ENCODE measurements around the gene DLGAP1. TPM values are rescaled to one million over a fixed set of nuclear protein-coding genes. Genes with fewer than 3 reads are reported as not detected.

Gene DLGAP1
- total RNA-seq, 4 donors from 2014 or later, result 0.13 to 6.2 (median 0.53) TPM

DNA sequence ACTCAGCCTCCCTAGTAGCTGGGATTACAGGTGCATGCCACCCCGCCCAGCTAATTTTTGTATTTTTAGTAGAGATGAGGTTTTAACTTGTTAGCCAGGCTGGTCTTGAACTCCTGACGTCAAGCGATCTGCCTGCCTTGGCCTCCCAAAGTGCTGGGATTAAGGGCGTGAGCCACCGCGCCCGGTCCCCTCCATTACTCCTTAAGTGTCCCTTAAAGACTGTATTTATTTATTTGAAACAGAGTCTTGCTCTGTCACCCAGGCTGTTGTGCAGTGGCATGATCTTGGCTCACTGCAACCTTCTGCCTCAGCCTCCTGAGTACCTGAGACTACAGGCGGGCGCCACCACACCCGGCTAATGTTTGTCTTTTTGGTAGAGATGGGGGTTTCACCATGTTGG lies 856.5 kb downstream of the DLGAP1 start:
- H3K4me1 ChIP-seq, result peaks cover 36 to 38% of the 10 kb centered on the region in 2 donors
- DNase-seq (no peak), ATAC-seq (no peak)
- TF ChIP-seq POLR2A (IDR thresholded peaks at IDR 0.05) (no peak), CTCF (IDR thresholded peaks at IDR 0.05 in 4 of 5, conservative IDR thresholded peaks at IDR 0.05 in 1 of 5) (no peak)
- intact Hi-C loops (cut with DNase I; ENCODE audit: low total_unique reads) (loop anchor here (5.0 kb wide), 1 partner anchor 336 kb away; the partner anchor contains the start of gene MYL12B), in situ Hi-C loops (cut with MboI; ENCODE audit: low sequenced_read_pairs in 4 of 4) (loop anchor here (5.0 to 10.0 kb wide), 4 partner anchors 69 to 314 kb away; partner anchors contain the start of gene TGIF1 (in 3 of the 4))
- H3K27me3 ChIP-seq, result peaks cover 0 to 10% (median 0%) of the 10 kb centered on the region in 3 donors
- H3K36me3 ChIP-seq, result no peaks in the 10 kb centered on the region
- no peak overlapping the region for H3K27ac ChIP-seq
- no peaks in the 10 kb centered on the region for H3K9me3 ChIP-seq
- no peak overlapping the region for H3K4me3 ChIP-seq

GRCh38 chr18:3597409-3598357 lies 857.4 kb downstream of the DLGAP1 start:
- no peak overlapping the region for H3K4me3 ChIP-seq
- ATAC-seq (no peak), DNase-seq (no peak)
- in situ Hi-C loops (cut with MboI; ENCODE audit: low sequenced_read_pairs in 4 of 4) (loop anchor here (5.0 to 10.0 kb wide), 4 partner anchors 70 to 313 kb away; partner anchors contain the start of gene TGIF1 (in 3 of the 4)), intact Hi-C loops (cut with DNase I; ENCODE audit: low total_unique reads) (loop anchor here (5.0 kb wide), 1 partner anchor 335 kb away; the partner anchor contains the start of gene MYL12B)
- H3K36me3 ChIP-seq, result no peaks in the 10 kb centered on the region
- H3K4me1 ChIP-seq, result peaks cover 36 to 44% of the 10 kb centered on the region in 2 donors
- TF ChIP-seq POLR2A (IDR thresholded peaks at IDR 0.05) (no peak), CTCF (IDR thresholded peaks at IDR 0.05 in 4 of 5, conservative IDR thresholded peaks at IDR 0.05 in 1 of 5) (no peak)
- peak overlapping the region; percentile 86 to 95 (median 91) for H3K27ac ChIP-seq
- H3K27me3 ChIP-seq, result peaks cover 0 to 1% (median 0%) of the 10 kb centered on the region in 3 donors
- H3K9me3 ChIP-seq, result no peaks in the 10 kb centered on the region

DNA sequence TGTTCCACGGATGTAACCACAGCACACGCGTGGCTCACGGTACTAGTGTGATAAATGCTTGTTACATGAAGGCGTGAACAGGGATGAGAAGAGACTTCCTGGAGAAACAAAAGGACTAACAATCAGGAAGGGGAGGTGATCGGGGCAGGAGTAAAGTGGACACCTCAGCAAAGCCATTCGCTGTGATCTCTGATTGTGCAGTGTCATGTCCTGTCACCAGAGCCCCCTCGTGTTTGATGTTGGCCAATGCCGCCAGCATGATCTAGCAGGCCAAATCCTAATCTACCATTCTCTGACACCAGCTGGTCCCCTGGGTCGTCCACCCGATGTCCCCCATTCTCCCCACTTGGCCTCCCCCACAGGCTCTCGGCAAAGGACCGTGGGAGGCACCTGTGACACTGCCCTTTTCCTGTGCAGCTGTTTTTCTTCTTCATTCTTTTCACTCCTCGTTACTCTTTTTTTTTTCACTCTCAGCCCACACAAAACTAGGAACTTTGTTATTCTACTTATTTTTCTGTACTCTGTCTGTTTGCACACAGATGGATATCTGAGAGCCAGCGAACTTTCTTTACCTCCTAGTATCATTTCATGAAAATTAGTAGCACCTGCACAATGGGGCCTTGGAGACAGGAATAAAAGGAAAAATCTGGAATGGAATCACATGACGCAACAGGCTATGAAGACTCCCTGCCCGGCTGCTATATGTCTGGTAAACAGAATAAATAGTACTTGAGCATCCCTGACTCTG lies 858.3 kb downstream of the DLGAP1 start:
- Histone ChIP-seq H3K4me1 (peaks cover 35 to 44% of the 10 kb centered on the region in 2 donors), H3K36me3 (no peaks in the 10 kb centered on the region), H3K27me3 (no peaks in the 10 kb centered on the region), H3K27ac (peak overlapping the region; percentile 86 to 95 (median 91)), H3K4me3 (peak overlapping the region in 2 of 4 donors; percentile 19 to 24), H3K9me3 (no peaks in the 10 kb centered on the region)
- peak in 1 of 2 donors; percentile 19 for ATAC-seq
- intact Hi-C loops (cut with DNase I; ENCODE audit: low total_unique reads), result loop anchor here (5.0 kb wide), 1 partner anchor 335 kb away; the partner anchor contains the start of gene MYL12B
- DNase-seq, result peak; percentile 35 to 49
- no peak for TF ChIP-seq POLR2A (IDR thresholded peaks at IDR 0.05)
- TF ChIP-seq CTCF (IDR thresholded peaks at IDR 0.05 in 4 of 5, conservative IDR thresholded peaks at IDR 0.05 in 1 of 5), result peak in 1 of 5 experiments; percentile 6
- in situ Hi-C loops (cut with MboI; ENCODE audit: low sequenced_read_pairs in 4 of 4), result loop anchor here (5.0 to 10.0 kb wide), 4 partner anchors 70 to 312 kb away; partner anchors contain the start of gene TGIF1 (in 3 of the 4)

DNA sequence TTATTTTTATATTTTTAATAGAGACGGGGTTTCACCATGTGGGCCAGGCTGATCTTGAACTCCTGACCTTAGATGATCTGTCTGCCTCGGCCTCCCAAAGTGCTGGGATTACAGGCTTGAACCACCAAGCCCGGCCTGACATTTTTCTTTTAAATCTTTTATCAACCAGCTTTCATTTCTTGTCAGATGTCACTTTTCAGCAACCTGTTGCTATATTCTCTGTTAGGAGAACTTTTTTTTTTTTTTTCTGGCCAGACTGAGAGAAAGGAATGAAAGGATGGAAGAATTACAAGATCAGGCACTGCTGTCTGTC lies 858.8 kb downstream of the DLGAP1 start:
- Histone ChIP-seq H3K36me3 (no peaks in the 10 kb centered on the region), H3K27me3 (no peaks in the 10 kb centered on the region), H3K27ac (peak overlapping the region; percentile 86 to 95 (median 91)), H3K4me1 (peaks cover 35 to 44% of the 10 kb centered on the region in 2 donors), H3K4me3 (peak overlapping the region in 3 of 4 donors; percentile 2 to 24 (median 19)), H3K9me3 (no peaks in the 10 kb centered on the region)
- DNase-seq (no peak), ATAC-seq (no peak)
- intact Hi-C loops (cut with DNase I; ENCODE audit: low total_unique reads), result loop anchor here (5.0 kb wide), 1 partner anchor 334 kb away; the partner anchor contains the start of gene MYL12B
- TF ChIP-seq POLR2A (IDR thresholded peaks at IDR 0.05), result no peak
- no peak for TF ChIP-seq CTCF (IDR thresholded peaks at IDR 0.05 in 4 of 5, conservative IDR thresholded peaks at IDR 0.05 in 1 of 5)
- in situ Hi-C loops (cut with MboI; ENCODE audit: low sequenced_read_pairs in 4 of 4), result loop anchor here (5.0 to 10.0 kb wide), 4 partner anchors 71 to 311 kb away; partner anchors contain the start of gene TGIF1 (in 3 of the 4)
